Measurements from ENCODE around the gene FBXO9.

The FBXO9 gene

DNA sequence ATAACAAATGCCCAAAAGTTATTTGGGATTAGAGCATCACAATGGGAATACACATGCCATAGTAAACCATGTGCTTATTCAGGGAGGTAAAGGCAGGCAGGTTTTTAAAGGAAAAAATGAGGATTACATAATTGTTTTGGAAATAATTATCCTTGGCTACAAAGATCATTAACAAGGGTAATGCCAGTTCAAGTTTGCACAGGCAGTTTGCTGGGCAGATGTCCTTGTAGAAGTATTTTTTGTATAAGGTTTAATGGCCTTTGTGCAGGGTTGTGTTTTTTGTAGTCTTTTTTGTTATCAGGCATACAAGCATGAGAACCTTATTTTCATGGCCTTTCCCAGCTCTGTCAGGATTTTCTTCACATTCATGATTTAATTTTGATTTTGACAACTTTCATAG, 24.7 kb downstream of the FBXO9 start:
- no peak for TF ChIP-seq RARB (CRISPR knock-in tag; IDR thresholded peaks at IDR 0.05)
- TF ChIP-seq TCF4 (CRISPR knock-in tag; IDR thresholded peaks at IDR 0.05; ENCODE audit: borderline replicate concordance), result no peak
- TF ChIP-seq, protein P1, sequence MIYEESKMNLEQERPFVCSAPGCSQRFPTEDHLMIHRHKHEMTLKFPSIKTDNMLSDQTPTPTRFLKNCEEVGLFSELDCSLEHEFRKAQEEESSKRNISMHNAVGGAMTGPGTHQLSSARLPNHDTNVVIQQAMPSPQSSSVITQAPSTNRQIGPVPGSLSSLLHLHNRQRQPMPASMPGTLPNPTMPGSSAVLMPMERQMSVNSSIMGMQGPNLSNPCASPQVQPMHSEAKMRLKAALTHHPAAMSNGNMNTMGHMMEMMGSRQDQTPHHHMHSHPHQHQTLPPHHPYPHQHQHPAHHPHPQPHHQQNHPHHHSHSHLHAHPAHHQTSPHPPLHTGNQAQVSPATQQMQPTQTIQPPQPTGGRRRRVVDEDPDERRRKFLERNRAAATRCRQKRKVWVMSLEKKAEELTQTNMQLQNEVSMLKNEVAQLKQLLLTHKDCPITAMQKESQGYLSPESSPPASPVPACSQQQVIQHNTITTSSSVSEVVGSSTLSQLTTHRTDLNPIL (CRISPR knock-in tag; IDR thresholded peaks at IDR 0.05; ENCODE audit: low read depth), result no peak
- no peak for TF ChIP-seq BACH2 (CRISPR knock-in tag; IDR thresholded peaks at IDR 0.05; ENCODE audit: borderline replicate concordance)
- TF ChIP-seq ZNF565 (CRISPR knock-in tag; conservative IDR thresholded peaks at IDR 0.05; ENCODE audit: low read depth), result no peak
- no peak for TF ChIP-seq OSR1 (CRISPR knock-in tag; IDR thresholded peaks at IDR 0.05)
- TF ChIP-seq ZNF8 (CRISPR knock-in tag; IDR thresholded peaks at IDR 0.05), result no peak
- TF ChIP-seq, protein P2, sequence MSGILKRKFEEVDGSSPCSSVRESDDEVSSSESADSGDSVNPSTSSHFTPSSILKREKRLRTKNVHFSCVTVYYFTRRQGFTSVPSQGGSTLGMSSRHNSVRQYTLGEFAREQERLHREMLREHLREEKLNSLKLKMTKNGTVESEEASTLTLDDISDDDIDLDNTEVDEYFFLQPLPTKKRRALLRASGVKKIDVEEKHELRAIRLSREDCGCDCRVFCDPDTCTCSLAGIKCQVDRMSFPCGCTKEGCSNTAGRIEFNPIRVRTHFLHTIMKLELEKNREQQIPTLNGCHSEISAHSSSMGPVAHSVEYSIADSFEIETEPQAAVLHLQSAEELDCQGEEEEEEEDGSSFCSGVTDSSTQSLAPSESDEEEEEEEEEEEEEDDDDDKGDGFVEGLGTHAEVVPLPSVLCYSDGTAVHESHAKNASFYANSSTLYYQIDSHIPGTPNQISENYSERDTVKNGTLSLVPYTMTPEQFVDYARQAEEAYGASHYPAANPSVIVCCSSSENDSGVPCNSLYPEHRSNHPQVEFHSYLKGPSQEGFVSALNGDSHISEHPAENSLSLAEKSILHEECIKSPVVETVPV (CRISPR knock-in tag; IDR thresholded peaks at IDR 0.05), result no peak

DNA sequence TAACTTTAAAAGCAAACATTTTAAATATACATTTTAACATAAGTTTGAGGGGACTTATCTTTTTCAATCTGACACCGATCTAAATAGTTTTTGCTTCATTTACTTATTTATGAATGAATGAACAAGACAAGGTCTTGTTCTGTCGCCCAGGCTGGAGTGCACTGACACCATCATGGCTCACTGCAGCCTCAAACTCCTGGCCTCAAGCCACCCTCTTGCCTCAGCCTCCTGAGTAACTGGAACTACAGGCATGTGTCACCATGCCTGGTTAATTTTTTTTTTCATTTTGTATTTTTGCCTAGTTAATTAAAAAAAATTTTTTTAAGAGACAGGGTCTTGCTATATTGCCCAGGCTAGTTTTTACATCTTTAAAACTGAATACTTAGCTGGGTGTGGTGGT, 25.4 kb downstream of the FBXO9 start:
- TF ChIP-seq ZNF8 (CRISPR knock-in tag; IDR thresholded peaks at IDR 0.05) (no peak), BACH2 (CRISPR knock-in tag; IDR thresholded peaks at IDR 0.05; ENCODE audit: borderline replicate concordance) (no peak), TOX (CRISPR knock-in tag; IDR thresholded peaks at IDR 0.05; ENCODE audit: borderline replicate concordance) (no peak), ZC3H10 (CRISPR knock-in tag; IDR thresholded peaks at IDR 0.05) (no peak), ISL1 (CRISPR knock-in tag; IDR thresholded peaks at IDR 0.05) (no peak), ZNF70 (CRISPR knock-in tag; IDR thresholded peaks at IDR 0.05) (no peak), ARNTL (CRISPR knock-in tag; IDR thresholded peaks at IDR 0.05; ENCODE audit: borderline replicate concordance, low read depth) (no peak), GLIS3 (CRISPR knock-in tag; IDR thresholded peaks at IDR 0.05) (no peak), CSDC2 (CRISPR knock-in tag; IDR thresholded peaks at IDR 0.05) (no peak), ZFP3 (CRISPR knock-in tag; IDR thresholded peaks at IDR 0.05) (no peak)
- TF ChIP-seq, protein P1 (CRISPR knock-in tag; IDR thresholded peaks at IDR 0.05; ENCODE audit: low read depth), result no peak
- TF ChIP-seq, protein P3, sequence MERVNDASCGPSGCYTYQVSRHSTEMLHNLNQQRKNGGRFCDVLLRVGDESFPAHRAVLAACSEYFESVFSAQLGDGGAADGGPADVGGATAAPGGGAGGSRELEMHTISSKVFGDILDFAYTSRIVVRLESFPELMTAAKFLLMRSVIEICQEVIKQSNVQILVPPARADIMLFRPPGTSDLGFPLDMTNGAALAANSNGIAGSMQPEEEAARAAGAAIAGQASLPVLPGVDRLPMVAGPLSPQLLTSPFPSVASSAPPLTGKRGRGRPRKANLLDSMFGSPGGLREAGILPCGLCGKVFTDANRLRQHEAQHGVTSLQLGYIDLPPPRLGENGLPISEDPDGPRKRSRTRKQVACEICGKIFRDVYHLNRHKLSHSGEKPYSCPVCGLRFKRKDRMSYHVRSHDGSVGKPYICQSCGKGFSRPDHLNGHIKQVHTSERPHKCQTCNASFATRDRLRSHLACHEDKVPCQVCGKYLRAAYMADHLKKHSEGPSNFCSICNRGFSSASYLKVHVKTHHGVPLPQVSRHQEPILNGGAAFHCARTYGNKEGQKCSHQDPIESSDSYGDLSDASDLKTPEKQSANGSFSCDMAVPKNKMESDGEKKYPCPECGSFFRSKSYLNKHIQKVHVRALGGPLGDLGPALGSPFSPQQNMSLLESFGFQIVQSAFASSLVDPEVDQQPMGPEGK (CRISPR knock-in tag; IDR thresholded peaks at IDR 0.05; ENCODE audit: borderline replicate concordance), result no peak
- TF ChIP-seq, protein P4, sequence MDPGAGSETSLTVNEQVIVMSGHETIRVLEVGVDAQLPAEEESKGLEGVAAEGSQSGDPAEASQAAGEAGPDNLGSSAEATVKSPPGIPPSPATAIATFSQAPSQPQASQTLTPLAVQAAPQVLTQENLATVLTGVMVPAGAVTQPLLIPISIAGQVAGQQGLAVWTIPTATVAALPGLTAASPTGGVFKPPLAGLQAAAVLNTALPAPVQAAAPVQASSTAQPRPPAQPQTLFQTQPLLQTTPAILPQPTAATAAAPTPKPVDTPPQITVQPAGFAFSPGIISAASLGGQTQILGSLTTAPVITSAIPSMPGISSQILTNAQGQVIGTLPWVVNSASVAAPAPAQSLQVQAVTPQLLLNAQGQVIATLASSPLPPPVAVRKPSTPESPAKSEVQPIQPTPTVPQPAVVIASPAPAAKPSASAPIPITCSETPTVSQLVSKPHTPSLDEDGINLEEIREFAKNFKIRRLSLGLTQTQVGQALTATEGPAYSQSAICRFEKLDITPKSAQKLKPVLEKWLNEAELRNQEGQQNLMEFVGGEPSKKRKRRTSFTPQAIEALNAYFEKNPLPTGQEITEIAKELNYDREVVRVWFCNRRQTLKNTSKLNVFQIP (CRISPR knock-in tag; IDR thresholded peaks at IDR 0.05; ENCODE audit: borderline replicate concordance, low read depth), result no peak
- TF ChIP-seq, protein P2 (CRISPR knock-in tag; IDR thresholded peaks at IDR 0.05), result no peak
- no peak for ATAC-seq

More for the DNA sequence above, 24.7 kb downstream of the FBXO9 start:
- ATAC-seq, result no peak

DNA sequence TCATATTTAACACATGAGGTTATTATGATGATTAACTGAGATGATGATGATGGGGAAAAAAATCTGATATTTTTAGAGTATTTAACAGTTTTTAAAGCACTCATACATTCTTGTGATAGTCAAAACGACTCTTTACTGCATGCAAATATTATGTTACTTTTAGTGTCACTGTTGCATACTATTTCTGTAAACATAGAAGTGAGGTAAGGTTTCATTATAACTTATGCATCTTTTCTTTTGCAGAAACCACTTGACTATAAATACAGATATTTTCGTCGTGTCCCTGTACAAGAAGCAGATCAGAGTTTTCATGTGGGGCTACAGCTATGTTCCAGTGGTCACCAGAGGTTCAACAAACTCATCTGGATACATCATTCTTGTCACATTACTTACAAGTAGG, 30.1 kb downstream of the FBXO9 start:
- no peak for ATAC-seq
- TF ChIP-seq ZNF8 (CRISPR knock-in tag; IDR thresholded peaks at IDR 0.05) (no peak), ZNF565 (CRISPR knock-in tag; conservative IDR thresholded peaks at IDR 0.05; ENCODE audit: low read depth) (no peak), ZFP30 (CRISPR knock-in tag; IDR thresholded peaks at IDR 0.05) (no peak), ESRRG (CRISPR knock-in tag; IDR thresholded peaks at IDR 0.05) (no peak), CSDC2 (CRISPR knock-in tag; IDR thresholded peaks at IDR 0.05) (no peak), ZNF70 (CRISPR knock-in tag; IDR thresholded peaks at IDR 0.05) (no peak), PPARA (CRISPR knock-in tag; IDR thresholded peaks at IDR 0.05; ENCODE audit: borderline replicate concordance) (no peak), ZC3H10 (CRISPR knock-in tag; IDR thresholded peaks at IDR 0.05) (no peak), ISL1 (CRISPR knock-in tag; IDR thresholded peaks at IDR 0.05) (no peak)
- TF ChIP-seq, protein P3 (CRISPR knock-in tag; IDR thresholded peaks at IDR 0.05; ENCODE audit: borderline replicate concordance), result no peak
- TF ChIP-seq, protein P5, sequence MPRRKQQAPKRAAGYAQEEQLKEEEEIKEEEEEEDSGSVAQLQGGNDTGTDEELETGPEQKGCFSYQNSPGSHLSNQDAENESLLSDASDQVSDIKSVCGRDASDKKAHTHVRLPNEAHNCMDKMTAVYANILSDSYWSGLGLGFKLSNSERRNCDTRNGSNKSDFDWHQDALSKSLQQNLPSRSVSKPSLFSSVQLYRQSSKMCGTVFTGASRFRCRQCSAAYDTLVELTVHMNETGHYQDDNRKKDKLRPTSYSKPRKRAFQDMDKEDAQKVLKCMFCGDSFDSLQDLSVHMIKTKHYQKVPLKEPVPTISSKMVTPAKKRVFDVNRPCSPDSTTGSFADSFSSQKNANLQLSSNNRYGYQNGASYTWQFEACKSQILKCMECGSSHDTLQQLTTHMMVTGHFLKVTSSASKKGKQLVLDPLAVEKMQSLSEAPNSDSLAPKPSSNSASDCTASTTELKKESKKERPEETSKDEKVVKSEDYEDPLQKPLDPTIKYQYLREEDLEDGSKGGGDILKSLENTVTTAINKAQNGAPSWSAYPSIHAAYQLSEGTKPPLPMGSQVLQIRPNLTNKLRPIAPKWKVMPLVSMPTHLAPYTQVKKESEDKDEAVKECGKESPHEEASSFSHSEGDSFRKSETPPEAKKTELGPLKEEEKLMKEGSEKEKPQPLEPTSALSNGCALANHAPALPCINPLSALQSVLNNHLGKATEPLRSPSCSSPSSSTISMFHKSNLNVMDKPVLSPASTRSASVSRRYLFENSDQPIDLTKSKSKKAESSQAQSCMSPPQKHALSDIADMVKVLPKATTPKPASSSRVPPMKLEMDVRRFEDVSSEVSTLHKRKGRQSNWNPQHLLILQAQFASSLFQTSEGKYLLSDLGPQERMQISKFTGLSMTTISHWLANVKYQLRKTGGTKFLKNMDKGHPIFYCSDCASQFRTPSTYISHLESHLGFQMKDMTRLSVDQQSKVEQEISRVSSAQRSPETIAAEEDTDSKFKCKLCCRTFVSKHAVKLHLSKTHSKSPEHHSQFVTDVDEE (CRISPR knock-in tag; IDR thresholded peaks at IDR 0.05), result no peak

Data from SK-N-SH treated with all-trans-retinoic acid at 6 μM for 48 hours (cell line).